BE2C (cell line): ENCODE results near the gene EML4.

Source experiments
- DNase-seq: peaks from one replicate; pipeline ENCODE4 v3.0.0-alpha.2; 2020
- H3K27me3 ChIP-seq: fragments of 250-450 bp; sonication (Bioruptor Pico); 2 replicates; pipeline ENCODE4 v1.5.1; 2020; ENCODE audit warnings: mild to moderate bottlenecking
- H3K36me3 ChIP-seq: fragments of 250-450 bp; sonication (Bioruptor Pico); 2 replicates; pipeline ENCODE4 v1.5.1; 2020; ENCODE audit warnings: mild to moderate bottlenecking
- H3K4me1 ChIP-seq: fragments of 250-450 bp; sonication (Bioruptor Pico); 2 replicates; pipeline ENCODE4 v1.5.1; 2020
- H3K4me3 ChIP-seq: 2 replicates; pipeline ENCODE4 v1.5.1; 2011; ENCODE audit warnings: low read depth, low read length
- H3K9me3 ChIP-seq: fragments of 250-450 bp; sonication (Bioruptor Pico); 2 replicates; pipeline ENCODE4 v1.5.1; 2020
- CTCF ChIP-seq: IDR thresholded peaks from 2 replicates; pipeline ENCODE4 v1.5.1; 2012; ENCODE audit warnings: mild to moderate bottlenecking, low read depth, low read length

Gene EML4

GRCh38 chr2:42147641-42148274 is 21.4 kb upstream of the EML4 start:
- no peak for TF ChIP-seq CTCF
- Histone ChIP-seq H3K36me3 (no peaks in the 10 kb centered on the region), H3K27me3 (no peaks in the 10 kb centered on the region), H3K9me3 (no peaks in the 10 kb centered on the region), H3K4me1 (peaks cover 13% of the 10 kb centered on the region), H3K4me3 (no peak overlapping the region)
- DNase-seq = peak; percentile 61

GRCh38 chr2:42150159-42150558 is 19.0 kb upstream of the EML4 start:
- Histone ChIP-seq H3K27me3 (no peaks in the 10 kb centered on the region), H3K4me1 (peaks cover 10% of the 10 kb centered on the region), H3K9me3 (no peaks in the 10 kb centered on the region), H3K4me3 (no peak overlapping the region), H3K36me3 (no peaks in the 10 kb centered on the region)
- no peak for DNase-seq
- TF ChIP-seq CTCF = no peak

GRCh38 chr2:42153944-42154581 is 15.1 kb upstream of the EML4 start:
- H3K4me3 ChIP-seq = no peak overlapping the region
- no peak for DNase-seq
- TF ChIP-seq CTCF = no peak
- H3K4me1 ChIP-seq = no peaks in the 10 kb centered on the region
- no peaks in the 10 kb centered on the region for H3K36me3 ChIP-seq
- H3K27me3 ChIP-seq = no peaks in the 10 kb centered on the region
- H3K9me3 ChIP-seq = no peaks in the 10 kb centered on the region

- no peaks in the 10 kb centered on the region for H3K9me3 ChIP-seq
- H3K4me1 ChIP-seq = no peaks in the 10 kb centered on the region
- no peak for DNase-seq
- H3K4me3 ChIP-seq = no peak overlapping the region
- no peaks in the 10 kb centered on the region for H3K36me3 ChIP-seq
- TF ChIP-seq CTCF = no peak
- H3K27me3 ChIP-seq = no peaks in the 10 kb centered on the region
Observed at GRCh38 chr2:42156721-42157120, 12.4 kb upstream of the EML4 start.

GRCh38 chr2:42161444-42161843 is 7.7 kb upstream of the EML4 start:
- TF ChIP-seq CTCF = no peak
- no peaks in the 10 kb centered on the region for H3K9me3 ChIP-seq
- no peaks in the 10 kb centered on the region for H3K27me3 ChIP-seq
- H3K4me3 ChIP-seq = no peak overlapping the region
- no peaks in the 10 kb centered on the region for H3K36me3 ChIP-seq
- no peak for DNase-seq
- H3K4me1 ChIP-seq = no peaks in the 10 kb centered on the region

- no peak for TF ChIP-seq CTCF
- Histone ChIP-seq H3K4me1 (no peaks in the 10 kb centered on the region; the same call in 1 of the 2 replicates), H3K4me3 (no peak overlapping the region), H3K27me3 (no peaks in the 10 kb centered on the region), H3K36me3 (no peaks in the 10 kb centered on the region), H3K9me3 (no peaks in the 10 kb centered on the region)
- no peak for DNase-seq
Observed at GRCh38 chr2:42163444-42164045, 5.6 kb upstream of the EML4 start.
